GM12801 (cell line): ENCODE results near the gene PRKAG2.

Source experiments
- TF ChIP-seq, protein P1 (sequence below): IDR thresholded peaks from one replicate; pipeline ENCODE4 v1.5.1; 2011; ENCODE audit warnings: control low read depth; ENCODE audit not compliant: insufficient read length; ENCODE audit errors: extremely low read depth

PRKAG2 gene

DNA sequence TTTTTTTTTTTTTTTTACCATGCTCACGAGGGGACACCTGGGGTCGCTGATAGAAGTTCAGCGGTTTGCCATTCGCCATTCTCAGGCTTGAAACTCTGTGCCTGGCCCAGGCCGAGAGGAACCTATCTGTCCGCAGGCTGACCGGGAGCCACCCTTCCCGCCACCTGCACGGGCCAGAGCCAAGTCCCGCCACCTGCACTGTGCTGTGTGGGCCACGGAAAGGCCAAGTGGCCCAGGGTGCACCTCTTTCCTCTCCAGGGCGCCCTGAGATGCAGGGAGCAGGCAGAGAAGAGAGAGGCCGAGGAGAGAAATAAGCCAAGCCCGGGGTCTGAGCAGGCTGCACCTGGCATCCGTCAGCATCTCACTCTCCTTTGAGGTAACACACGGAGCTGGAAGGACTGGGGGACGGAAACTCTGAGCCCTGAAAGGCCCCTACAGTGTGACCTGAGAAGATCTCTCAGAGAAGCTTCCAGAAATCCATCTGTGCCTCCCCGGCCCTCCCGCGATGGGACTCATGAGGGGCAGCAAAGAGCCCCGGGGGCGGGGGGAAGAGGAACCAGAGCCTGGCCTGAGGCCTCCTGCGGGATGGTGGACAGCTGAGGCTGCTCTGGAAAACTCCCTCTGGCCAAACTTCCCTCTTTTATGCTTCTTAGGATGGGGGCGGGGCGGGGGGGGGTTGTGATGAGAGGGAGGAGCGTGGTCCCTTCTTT, 46.6 kb downstream of the PRKAG2 start:
- TF ChIP-seq, protein P1, sequence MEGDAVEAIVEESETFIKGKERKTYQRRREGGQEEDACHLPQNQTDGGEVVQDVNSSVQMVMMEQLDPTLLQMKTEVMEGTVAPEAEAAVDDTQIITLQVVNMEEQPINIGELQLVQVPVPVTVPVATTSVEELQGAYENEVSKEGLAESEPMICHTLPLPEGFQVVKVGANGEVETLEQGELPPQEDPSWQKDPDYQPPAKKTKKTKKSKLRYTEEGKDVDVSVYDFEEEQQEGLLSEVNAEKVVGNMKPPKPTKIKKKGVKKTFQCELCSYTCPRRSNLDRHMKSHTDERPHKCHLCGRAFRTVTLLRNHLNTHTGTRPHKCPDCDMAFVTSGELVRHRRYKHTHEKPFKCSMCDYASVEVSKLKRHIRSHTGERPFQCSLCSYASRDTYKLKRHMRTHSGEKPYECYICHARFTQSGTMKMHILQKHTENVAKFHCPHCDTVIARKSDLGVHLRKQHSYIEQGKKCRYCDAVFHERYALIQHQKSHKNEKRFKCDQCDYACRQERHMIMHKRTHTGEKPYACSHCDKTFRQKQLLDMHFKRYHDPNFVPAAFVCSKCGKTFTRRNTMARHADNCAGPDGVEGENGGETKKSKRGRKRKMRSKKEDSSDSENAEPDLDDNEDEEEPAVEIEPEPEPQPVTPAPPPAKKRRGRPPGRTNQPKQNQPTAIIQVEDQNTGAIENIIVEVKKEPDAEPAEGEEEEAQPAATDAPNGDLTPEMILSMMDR: no peak

DNA sequence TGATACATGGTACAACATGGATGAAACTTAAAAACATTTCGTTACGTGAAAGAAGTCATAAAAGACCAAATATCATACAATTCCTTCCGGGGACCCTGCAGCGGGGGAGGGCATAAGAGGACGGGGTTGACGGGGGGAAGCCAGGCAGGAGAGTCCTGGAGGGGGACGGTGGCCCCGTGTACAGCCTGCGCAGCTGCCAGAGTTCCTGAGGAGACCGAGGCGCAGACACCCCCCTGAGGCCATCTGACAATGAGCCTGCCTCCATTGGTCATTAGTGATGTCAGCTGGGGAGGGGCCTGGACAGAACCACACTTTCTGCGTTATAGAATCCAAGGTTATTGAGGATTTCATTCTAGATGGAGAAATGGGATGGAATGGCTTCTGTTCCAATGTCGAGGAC, 47.2 kb downstream of the PRKAG2 start:
- TF ChIP-seq, protein P1: no peak

DNA sequence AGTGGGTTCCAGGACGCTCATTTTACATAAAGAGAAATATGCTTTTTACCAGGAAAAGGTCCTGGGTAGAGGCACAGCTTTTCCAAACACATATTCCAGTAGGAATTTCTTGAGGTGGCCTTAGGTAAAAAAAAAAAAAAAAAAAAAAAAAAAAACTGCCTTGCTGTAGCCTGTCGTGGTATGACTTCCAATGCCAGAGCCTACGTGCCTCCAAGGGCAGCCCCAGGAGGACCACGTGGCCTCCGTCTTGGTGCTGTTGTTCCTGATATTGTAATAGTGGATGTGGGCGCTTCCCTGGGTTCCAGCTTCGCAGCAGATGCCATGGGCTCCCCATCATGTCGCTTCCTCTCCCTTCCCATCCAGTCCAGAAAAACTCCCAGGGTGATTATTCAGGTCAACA, 49.3 kb downstream of the PRKAG2 start:
- TF ChIP-seq, protein P1: no peak

DNA sequence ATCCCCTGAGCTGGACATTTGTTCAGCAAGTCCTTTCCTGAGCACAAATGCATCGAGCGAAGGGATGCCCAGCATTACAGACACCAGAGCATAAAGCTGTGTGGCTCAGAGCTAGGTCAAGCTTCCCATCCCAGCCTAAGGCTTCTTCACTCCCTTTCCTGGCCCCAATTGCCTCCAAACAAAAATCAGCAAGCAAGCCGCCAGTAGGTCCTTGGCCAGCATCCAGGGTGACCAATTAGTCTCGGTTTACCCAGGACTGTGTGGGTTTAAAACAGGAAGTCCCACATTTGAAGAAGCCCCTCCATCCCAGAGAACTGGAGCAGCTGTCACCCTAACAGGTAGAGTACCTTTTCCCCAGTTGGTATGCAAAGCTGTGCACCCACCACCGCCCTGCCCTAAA, 51.2 kb downstream of the PRKAG2 start:
- TF ChIP-seq, protein P1: no peak

DNA sequence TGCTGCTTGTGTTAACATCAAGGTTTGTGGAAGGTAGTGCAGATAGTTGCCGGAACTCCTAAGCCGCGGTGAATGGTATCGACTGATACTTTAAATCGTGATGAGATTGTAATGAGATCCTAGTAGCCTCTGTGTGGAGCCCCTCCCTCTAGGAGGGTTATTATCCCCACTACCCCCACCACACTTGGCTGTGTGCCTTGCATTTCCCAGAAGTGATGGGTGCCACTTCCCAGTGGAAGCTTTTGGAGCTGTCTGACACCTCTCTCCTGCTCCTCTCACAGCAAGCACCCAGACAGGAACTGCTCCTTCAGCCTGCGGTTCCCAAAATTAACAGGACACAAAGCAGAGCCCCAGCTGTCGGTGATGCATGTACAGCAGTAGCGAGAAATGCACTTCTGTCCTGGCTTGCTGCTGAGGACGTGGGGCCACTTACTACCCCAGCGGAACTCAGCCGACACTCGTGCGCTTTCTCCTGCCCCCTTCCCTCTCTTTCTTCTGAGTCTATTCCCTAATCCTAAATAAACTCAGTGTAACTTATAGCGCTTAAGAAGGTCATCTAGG, 52.5 kb downstream of the PRKAG2 start:
- TF ChIP-seq, protein P1: no peak

DNA sequence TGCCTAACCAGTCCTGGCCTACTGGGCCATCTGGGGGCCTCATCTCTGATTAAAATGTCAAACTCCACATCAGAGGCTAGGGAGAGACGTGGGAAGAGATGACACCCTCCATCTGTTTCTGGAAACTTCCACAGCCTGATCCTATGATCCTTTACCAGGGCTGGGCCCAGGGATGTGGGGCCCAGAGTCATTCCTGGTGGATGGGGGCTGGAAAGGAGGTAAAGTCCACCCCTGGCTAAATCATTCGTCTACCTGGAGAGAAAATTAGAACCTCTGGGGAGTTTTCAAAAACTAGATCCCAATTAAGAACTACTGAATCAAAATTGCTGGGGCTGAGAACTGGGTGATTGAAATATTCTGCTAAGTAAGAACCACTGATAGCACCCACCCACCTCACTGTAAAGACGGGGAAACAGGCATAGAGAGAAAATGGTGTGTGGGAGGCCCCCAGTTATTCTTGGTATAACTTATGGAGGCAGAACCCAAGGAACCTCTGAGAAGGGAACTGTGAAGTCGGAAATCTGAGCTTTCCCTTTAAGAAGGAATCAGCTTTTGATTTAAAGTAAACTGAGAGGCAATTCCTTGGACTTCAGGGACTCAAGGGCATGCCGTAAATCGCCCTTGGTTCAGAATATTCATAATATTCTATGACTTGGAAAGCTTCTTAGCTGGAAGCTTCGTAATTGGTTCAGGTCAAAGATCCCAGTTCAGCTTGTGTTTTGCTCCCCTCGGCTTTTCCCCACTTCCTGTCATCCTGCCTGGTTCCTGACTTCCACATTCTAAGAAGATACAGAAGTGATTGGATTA, 53.1 kb downstream of the PRKAG2 start:
- TF ChIP-seq, protein P1: no peak

DNA sequence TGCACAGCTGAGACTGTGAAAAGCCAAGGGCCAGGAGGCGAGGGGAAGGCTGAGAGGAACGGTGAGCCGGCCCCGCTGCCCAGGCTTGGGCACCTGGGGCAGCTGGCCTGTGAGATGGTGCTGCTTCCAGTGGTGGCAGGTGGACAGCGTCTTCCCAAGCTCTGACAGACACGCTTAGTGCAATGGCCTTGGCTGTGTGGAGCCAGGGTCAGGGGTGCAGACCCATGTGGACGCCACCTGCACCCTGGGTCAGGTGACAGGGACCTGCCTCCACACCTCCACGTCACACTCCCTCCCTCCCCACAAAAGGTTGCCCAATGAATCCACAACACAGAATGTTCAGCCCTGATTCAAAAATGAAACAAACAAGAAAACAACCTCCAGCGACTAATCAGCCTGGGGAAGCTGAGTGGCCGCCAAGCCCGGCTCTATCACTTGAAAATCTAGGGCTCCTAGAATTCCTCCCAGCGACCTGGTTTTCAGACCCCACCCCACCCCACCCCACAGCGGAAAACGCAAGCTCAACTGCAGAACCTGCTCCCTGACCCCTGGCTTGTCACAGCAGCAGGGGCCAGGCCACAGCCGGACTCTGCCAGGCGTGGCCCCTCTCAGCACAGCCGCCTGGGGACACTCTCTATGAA, 54.3 kb downstream of the PRKAG2 start:
- TF ChIP-seq, protein P1: no peak
